ENCODE results near the gene DNAJC27.

DNA sequence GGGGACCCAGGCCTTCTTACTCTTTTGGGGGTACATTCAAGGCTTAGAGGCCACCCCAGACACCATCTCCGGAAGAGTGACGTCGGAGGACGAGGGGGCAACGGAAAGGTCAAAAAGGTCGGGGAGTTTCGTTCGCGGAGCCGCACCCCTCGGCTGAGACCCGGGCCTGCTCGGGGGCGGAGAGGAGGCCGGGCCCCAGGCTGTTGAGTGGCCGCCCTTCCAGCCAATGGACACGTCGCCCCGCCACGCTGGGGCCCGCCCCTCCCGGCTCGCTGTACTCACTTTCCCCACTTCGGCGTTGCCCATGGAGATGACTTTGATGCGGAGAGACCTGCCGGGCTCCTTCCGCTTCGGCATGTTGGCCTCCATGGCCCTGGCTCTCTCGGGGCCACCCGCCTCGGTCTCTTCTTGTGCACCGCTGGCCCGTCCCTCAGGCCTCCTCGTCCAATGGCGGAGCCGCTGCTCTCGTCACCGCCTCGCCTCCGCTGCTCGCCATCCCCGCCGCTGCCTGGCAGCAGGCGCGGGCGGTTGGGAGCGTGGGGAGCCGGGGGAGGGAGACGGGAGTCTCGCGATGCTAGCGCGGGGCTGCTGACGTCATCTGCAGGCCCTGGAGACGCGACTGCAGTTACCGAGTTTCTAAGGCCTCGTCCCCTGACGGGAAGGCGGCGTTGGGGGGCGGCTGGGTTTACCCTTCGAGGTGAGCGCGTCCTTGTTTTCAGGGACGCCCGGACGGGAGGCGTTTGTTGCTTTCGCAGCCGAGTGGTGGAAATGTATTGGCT lies at the start of gene DNAJC27:
- TF ChIP-seq, protein P1, sequence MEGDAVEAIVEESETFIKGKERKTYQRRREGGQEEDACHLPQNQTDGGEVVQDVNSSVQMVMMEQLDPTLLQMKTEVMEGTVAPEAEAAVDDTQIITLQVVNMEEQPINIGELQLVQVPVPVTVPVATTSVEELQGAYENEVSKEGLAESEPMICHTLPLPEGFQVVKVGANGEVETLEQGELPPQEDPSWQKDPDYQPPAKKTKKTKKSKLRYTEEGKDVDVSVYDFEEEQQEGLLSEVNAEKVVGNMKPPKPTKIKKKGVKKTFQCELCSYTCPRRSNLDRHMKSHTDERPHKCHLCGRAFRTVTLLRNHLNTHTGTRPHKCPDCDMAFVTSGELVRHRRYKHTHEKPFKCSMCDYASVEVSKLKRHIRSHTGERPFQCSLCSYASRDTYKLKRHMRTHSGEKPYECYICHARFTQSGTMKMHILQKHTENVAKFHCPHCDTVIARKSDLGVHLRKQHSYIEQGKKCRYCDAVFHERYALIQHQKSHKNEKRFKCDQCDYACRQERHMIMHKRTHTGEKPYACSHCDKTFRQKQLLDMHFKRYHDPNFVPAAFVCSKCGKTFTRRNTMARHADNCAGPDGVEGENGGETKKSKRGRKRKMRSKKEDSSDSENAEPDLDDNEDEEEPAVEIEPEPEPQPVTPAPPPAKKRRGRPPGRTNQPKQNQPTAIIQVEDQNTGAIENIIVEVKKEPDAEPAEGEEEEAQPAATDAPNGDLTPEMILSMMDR (IDR thresholded peaks at IDR 0.05; ENCODE audit: poor library complexity), result no peak
- TF ChIP-seq EZH2 (IDR thresholded peaks at IDR 0.05; ENCODE audit: borderline replicate concordance), result no peak
